GM12873 (cell line): ENCODE measurements around the gene GPR55.

Experiments
- TF ChIP-seq, protein P1 (sequence below): IDR thresholded peaks from 2 replicates; pipeline ENCODE4 v1.5.1; 2012; ENCODE audit warnings: low read depth, mild to moderate bottlenecking, moderate library complexity, low read length, control low read depth; ENCODE audit not compliant: insufficient read depth; ENCODE audit errors: missing control alignments

The GPR55 gene

DNA sequence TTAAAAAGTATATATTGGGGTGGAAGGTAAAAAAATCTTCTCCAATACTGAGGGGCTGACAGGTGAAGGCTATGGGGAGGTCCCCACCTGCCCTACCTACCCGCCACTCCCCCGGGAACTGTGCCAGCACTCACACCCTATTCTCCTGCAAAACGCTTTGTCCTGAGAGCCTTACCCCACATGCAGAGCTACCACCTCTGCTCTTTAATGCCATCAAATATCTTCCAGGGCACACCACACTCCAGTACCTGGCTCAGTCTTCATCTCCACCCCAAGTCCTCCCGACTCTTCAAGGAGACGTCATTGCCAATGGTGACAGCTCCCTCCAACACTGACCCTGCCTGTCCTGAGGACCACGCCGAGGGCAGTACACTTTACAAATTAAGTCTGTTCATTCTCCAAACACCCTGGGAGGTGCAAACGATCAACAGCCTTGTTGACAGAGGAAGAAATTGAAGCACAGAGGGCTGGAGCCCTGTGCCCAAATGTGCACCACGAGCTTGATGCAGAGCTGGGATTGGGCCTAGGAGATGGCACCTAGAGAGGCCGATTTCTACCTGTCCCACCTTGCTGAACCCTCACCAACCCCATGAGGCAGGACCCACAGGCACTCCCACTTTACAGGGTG lies 6.0 kb upstream of the GPR55 start:
- TF ChIP-seq, protein P1, sequence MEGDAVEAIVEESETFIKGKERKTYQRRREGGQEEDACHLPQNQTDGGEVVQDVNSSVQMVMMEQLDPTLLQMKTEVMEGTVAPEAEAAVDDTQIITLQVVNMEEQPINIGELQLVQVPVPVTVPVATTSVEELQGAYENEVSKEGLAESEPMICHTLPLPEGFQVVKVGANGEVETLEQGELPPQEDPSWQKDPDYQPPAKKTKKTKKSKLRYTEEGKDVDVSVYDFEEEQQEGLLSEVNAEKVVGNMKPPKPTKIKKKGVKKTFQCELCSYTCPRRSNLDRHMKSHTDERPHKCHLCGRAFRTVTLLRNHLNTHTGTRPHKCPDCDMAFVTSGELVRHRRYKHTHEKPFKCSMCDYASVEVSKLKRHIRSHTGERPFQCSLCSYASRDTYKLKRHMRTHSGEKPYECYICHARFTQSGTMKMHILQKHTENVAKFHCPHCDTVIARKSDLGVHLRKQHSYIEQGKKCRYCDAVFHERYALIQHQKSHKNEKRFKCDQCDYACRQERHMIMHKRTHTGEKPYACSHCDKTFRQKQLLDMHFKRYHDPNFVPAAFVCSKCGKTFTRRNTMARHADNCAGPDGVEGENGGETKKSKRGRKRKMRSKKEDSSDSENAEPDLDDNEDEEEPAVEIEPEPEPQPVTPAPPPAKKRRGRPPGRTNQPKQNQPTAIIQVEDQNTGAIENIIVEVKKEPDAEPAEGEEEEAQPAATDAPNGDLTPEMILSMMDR: no peak

DNA sequence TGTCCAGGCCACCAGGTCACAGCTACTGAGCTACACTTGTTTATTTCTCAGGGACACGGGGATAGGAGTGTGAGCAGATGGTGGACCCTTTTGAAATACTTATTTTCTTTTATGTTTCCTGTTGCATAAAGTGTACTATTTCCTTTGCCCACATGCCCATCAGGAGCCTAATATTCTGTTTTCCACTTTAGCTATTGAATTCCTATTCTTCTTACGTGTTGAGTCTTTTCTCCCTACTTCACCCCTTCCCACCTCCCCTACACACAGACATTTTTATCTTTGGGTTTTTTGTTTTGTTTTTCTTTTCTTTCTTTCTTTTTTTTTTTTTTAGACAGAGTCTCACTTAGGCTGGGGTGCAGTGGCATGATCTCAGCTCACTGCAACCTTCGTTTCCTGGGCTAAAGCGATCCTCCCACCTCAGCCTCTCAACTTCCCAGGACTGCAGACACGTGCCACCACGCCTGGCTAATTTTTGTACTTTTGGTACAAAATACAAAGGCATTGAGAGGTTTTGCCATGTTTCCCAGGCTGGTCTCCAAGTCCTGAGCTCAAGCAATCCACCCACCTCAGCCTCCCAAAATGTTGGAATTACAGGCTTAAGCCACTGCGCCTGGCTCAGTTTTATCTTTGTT lies 5.2 kb upstream of the GPR55 start:
- TF ChIP-seq, protein P1: no peak

DNA sequence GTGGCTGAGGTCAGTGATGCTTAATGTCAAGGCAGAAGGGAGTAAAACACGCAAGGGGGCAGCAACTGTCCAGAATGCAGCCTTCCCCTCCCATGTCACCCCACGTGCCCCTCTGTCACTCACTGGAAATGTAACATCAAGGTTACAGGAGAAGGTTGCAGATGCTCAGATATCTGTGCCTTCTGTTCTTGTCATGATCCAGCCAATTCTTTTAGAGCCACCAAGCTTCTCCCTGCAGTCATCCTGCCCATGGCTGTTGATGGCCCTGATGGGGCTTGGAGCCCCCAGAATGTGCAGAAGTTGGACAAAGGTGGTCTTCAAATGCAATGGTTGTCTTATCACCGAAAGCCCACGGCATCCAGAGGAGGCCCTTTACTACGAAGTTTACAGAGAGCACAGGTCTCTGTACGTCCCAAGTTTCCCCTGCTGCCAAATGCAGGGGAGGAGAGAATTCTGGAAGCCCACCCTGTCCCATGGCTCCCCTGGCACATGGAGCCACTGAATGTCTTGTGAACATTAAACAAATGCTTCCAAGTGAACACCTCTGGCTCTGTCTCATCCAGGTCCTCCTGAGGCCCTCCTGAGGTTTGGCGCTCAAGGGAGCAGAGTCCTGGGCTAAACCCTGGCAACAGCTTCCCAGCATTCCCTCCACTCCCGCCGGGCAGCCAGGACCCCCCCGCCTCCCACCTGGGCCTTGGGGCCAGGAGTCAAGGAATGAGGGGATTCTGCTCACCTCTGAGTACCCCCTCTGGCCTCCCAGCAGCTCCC lies 4.5 kb upstream of the GPR55 start:
- TF ChIP-seq, protein P1: peak; percentile 5

DNA sequence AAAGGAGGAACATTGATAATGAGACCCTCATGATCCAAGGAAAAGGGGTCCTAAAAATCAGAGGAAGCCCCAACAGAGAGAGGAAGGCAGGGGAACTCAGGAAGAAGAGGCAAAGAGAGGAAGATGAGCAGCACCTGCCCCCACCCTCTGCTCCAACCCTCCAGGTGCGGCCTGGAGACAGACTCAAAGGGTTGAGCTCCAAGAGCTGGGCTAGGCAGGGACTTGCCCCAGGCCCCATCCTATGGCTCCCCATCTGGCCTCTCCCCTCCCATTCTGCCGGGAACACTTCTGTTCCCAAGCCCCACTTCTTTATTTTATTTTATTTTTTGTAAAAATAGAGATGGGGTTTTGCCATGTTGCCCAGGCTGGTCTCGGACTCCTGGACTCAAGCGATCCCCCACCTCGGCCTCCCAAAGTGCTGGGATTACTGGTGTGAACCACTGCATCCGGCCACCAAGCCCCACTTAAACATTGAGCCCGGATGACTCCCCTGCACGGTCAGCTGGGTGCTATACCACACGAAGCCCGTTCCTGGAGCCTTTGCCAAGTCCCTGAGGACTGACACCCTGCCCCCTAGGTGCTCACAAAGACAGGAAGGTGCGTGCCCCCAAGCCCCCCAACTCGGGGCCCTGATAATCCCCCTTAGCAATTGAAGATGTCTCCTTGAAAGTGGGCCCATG lies 3.8 kb upstream of the GPR55 start:
- TF ChIP-seq, protein P1: no peak

DNA sequence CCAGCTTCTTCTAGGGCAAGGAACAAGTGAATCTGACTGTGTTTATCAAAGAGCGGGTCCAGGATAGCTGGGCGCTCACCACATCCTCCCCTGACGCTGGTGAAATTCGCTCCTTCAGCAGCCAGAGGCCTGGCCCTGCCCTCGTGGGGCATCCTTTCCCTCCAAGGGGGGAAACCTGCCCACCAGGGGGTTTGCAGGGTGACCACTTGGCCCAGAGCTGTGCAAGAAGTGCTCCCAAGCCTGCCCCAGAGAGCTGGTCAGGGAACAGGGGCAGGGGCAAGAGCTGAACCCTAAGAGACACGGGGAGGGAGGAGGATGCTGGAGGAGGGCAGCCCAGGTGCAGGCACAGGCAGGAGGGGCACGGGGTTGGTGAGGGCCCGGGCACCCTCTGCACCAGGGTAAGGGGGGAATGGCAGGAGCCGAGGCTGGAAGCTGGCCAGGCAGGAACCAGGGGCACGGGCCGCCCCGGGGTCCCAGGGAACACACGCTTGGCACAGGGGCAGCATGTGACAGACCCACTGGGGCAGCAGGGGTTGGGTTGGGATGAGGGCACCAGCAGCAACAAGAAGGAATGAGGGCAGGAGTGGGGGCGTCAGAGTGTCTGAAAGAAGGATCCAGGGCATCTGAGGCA lies 2.8 kb upstream of the GPR55 start:
- TF ChIP-seq, protein P1: no peak

DNA sequence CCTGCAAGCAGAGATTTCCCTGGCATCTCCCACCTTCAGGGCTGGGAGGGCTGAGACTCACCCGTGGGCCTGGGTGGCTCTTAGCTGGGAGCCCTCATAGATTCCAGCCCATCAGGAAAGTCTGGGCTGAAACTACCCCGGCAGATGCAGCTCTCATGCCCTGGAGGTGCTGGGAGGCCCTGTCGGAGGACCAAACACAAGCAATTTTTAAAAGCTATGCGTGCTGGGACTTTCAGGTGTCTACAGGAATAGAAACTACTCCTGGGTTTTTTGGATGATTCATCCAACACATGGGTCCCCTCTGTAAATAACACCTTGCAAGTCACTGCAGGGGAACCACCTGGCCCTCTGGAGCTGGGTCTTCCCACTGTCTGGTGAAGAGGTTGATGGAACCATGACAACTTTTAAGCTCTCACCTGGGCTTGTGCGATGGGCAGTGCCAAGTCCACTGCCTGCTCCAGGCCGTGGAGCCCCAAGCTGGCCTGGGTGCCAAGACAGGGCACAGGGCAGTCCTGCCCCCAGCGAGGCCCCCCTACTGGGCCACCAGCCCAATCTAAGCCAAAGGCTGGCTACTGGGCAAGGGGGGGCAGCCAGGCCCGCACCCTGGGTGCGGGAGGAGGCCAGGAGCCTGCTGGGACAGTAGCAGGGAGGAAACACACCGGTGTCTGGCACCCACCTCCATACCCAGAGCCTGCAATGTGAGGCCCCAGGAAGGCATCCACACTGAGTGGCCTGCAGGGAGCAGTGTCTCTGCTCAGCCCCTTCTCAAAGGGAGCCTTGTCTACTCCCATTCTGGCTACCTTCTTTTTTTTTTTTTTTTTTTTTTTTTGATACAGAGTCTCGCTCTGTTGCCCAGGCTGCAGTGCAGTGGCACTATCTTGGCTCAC lies 1.1 kb upstream of the GPR55 start:
- TF ChIP-seq, protein P1: peak; percentile 69
